ENCODE data around the gene CENPM. TPM values are rescaled to one million over a fixed set of nuclear protein-coding genes. Genes with fewer than 3 reads are reported as not detected.

The CENPM gene
- total and polyA plus RNA-seq, 2 experiments from 2014 or later, result 50.0 to 61.6 TPM

GRCh38 chr22:41949297-41949965, 2.5 kb upstream of the CENPM start:
- Histone ChIP-seq H2AFZ (no peak overlapping the region), H3K27ac (ENCODE audit: low read depth) (no peak overlapping the region), H3F3A (replicated peaks; ENCODE audit: low read depth) (peaks cover 13% of the 10 kb centered on the region), H3K9me2 (ENCODE audit: insufficient read depth) (no peaks in the 10 kb centered on the region), H3K36me3 (ENCODE audit: insufficient read depth) (0 out of 2 replicates have a peak, but pooled peaks cover 3% of the 10 kb centered on the region), H4K20me1 (replicated peaks; ENCODE audit: insufficient read depth) (peaks cover 9% of the 10 kb centered on the region), H3K27me3 (ENCODE audit: insufficient read depth) (0 out of 2 replicates have a peak, but pooled peaks cover 3% of the 10 kb centered on the region), H3K4me1 (ENCODE audit: insufficient read depth) (peaks cover 28% of the 10 kb centered on the region), H3K79me2 (replicated peaks; ENCODE audit: insufficient read depth) (peaks cover 10% of the 10 kb centered on the region), H3K4me2 (no peak overlapping the region), H3K4me3 (no peak overlapping the region)
- TF ChIP-seq ETS1 (IDR thresholded peaks at IDR 0.05) (no peak), EZH2 (IDR thresholded peaks at IDR 0.05; ENCODE audit: low read depth, unreplicated experiment) (no peak), JUNB (IDR thresholded peaks at IDR 0.05; ENCODE audit: unreplicated experiment) (no peak), CTCF (conservative IDR thresholded peaks at IDR 0.05; ENCODE audit: low read depth in 2 of 2) (no peak), STAT1 (IDR thresholded peaks at IDR 0.05; ENCODE audit: unreplicated experiment) (no peak), CREB1 (CRISPR knock-in tag; IDR thresholded peaks at IDR 0.05; ENCODE audit: low read depth) (no peak), REST (IDR thresholded peaks at IDR 0.05; ENCODE audit: unreplicated experiment) (no peak), POLR2AphosphoS5 (IDR thresholded peaks at IDR 0.05; ENCODE audit: low read depth) (no peak), EZH2phosphoT487 (IDR thresholded peaks at IDR 0.05; ENCODE audit: unreplicated experiment) (no peak), ZNF462 (CRISPR knock-in tag; IDR thresholded peaks at IDR 0.05) (no peak), ZNF331 (CRISPR knock-in tag; IDR thresholded peaks at IDR 0.05; ENCODE audit: low read depth) (no peak), ZNF114 (CRISPR knock-in tag; IDR thresholded peaks at IDR 0.05) (no peak), NANOG (IDR thresholded peaks at IDR 0.05; ENCODE audit: borderline replicate concordance) (no peak)
- H3K4me3 Mint-ChIP-seq, result no peak overlapping the region; the same call in 2 of the 3 replicates
- ATAC-seq, result no peak
- peaks cover 14% of the 10 kb centered on the region for H3K36me3 Mint-ChIP-seq (ENCODE audit: low read depth)
- H3K27me3 Mint-ChIP-seq (ENCODE audit: insufficient read depth, low read depth, poor library complexity), result peaks cover 27% of the 10 kb centered on the region
- no peak overlapping the region for H3K27ac Mint-ChIP-seq
- no peaks in the 10 kb centered on the region for H3K9me3 Mint-ChIP-seq
- no peak for DNase-seq (ENCODE audit: low spot score)
- H3K4me1 Mint-ChIP-seq, result peaks cover 27% of the 10 kb centered on the region

Measured in GM23338 (cell line).